HG02763 (cell line): Measurements from ENCODE around the gene NOBOX.
"Not testable (repeated sequence)": the region's sequence is repeated elsewhere in the genome, so short reads cannot be mapped to it uniquely, and the experiment has no call there.

ENCODE experiments used
- ATAC-seq: cut with Tn5 transposase; IDR thresholded peaks from one replicate; pipeline ENCODE4 v1.9.1; 2021; ENCODE audit warnings: mild to moderate bottlenecking, moderate library complexity; ENCODE audit not compliant: unreplicated experiment

NOBOX gene

DNA sequence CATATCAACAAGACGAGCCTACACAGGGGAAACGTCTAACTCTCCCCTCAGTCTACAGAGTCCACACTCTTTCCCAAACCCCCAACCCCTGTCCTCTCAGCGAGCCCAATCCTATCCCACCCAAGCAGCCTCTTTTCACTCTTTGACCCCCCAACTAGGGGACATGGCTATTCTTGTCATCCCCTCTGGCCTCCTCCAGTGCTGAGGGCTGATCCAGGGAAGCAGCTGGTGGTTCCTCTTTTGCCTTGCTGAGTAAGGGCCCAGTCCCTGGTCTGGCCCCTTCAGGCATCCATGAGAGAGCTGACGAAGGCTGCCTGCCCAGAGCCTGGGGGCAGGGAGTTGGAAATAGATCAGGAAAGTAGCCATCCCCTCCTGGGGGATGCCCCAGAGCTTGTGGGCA lies 6.4 kb downstream of the NOBOX start:
- no peak for ATAC-seq

DNA sequence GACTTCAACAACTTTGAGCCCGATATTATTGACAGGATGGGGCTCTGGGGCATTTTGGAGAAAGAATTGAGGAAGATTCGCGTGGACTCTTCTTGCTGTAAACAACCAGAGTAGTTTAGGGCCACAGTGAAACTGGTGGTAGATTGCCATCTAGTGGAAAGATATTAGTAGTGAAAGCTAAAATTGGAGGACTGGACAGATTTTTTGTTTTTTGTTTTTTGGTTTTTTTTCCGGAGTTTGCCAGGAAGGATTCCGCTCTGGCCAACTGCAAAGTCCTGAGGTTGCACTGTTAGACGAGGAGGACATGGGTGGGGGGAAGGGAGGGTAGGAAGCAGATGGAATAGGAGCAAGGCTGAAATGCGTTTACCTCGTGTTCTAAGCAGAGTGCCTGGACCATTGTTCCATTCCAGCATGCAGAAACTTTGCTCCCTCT lies 11.7 kb downstream of the NOBOX start:
- ATAC-seq, result peak; percentile 80

DNA sequence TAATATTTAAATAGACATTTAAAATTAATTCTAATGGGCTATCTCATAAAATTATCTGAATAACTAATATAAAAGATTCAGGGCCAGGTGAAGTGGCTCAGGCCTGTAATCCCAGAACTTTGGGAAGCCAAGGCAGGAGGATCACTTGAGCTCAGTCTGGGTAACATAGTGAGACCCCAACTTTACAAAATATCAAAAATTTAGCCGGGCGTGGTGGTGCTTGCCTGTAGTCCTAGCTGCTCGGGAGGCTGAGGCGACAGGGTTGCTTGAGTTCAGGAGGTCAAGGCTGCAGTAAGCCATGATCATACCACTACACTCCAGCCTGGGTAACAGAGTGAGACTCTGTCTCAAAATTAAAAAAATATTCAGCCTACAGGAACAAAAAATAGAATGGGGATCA lies 12.5 kb downstream of the NOBOX start:
- no peak for ATAC-seq

DNA sequence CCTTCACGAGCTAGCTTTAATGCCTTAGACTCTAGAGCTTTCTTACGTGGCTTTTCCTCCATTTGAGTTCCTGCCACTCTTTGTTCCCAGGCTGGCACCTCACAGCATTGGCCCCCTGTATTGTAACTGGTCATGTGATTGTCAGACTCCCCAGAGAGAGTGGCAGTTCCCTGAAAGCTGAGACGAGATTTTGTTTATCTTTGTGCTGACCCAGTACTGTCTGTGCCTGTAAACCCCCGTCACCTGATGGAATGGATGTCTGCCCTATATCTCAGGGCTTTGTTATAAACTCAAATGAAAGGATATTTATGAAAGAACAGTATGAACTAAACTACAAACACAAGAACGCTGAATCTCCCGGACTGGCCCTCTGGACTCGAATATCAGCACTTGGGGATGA lies 13.0 kb downstream of the NOBOX start:
- no peak for ATAC-seq

DNA sequence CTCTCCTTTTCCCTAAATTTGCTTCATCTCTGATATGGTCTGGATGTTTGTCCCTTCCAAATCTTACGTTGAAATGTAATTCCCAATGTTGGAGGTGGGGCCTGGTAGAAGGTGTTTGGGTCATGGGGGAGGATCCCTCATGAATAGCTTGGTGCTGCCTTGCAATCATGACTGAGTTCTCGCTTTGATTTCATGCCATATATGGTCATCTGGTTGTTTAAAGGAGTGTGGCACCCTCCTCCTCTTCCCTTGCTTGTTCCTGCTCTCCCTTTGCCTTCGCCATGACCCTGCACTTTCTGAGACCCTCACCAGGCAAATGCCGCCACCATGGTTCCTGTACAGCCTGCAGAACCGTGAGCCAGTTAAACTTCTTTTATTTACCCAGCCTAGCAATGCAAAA lies 14.5 kb downstream of the NOBOX start:
- no peak for ATAC-seq

DNA sequence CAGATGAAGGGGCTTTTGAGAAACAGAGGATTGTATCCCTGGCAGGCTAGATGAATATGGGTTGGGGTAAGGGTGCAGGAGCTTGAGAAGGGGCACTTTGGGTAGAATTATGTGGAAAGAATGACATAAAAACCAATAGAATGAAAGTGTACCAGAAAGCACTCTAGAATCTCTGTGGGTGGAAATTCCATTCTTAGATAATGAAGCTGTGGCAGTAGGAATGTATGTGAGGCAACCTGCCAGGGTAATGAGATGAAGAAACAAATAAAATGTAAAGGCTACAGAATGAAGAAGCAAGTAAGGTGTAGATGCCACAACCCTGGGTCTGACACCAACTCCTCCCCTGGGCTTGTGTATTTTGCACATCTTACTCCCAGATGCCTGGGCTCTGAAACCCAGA lies 16.8 kb downstream of the NOBOX start:
- no peak for ATAC-seq

DNA sequence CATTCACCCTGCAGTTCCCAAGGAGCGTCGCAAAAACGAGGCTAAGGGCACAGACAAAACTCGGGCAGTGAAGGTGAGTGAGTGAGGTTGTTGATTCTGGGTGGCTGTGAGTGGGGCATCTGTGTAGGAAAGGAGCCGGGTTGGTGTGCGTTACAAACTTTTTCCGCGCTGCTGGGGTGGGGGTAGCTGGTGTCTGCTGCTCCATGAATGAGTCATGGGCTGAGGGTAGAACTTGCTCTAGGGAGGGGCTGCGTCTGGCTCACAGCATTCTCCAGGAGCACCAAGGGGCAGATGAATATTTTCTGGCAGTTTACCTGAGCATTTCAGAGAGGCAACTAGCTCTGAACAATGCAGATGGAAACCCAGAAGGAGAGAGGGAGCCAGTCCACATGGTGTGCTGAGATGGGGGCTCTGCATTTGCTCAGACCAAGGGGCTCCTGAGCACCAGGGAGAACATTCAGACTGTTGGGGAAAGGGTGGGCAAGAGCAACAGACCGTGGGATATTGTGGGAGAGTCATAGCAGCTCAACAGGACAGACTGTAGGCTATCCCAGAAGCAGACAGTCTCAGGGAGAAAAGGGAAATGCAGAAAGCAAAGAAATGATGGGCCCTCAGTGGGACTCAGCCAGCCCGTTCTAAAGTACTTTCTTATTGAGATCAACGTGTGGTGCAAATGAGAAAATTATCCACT lies 18.8 kb downstream of the NOBOX start:
- no peak for ATAC-seq

DNA sequence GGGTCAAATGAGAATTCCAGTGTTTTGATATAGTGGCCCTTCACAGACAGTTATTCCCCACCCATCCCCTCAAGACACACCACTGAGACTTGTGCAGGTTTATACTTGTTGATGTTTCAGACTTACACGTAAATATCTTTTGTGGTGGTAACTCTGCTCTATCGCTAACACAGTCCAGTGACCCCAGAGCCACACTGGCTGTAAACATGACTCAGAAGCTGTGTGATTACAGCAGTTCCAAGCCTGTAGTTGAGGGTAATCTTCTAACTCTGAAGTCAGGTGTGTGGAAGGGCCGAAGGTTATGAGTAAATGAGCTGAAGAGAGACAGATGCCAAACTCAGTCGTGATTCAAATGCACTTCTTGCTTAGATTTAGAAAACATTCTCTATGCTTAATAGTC lies 19.4 kb downstream of the NOBOX start:
- ATAC-seq, result no peak

DNA sequence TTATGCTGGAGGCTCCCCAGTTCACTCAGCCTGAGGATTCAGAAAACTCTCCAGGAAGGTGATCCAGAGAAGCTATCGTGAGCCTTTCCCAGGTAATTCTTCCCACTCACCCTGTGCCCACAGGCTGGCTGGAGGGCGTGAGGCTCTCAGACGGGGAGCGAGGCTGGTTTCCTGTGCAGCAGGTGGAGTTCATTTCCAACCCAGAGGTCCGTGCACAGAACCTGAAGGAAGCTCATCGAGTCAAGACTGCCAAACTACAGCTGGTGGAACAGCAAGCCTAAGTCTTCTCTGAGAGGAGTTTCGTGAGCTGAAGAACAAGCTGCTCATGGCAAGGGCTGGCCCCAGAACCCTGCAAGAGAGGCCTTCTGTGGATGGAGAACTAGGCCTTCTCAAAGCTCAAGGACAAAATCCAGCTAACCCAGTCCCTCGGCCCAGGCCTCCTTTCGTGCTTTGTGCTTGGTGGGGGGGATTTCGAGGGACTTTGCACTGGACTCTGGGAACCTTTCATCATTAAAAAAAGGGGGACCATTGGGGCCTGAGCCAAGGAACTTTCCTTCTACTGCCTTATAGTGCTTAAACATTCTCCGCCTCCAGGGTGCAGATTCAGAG lies 23.6 kb downstream of the NOBOX start:
- no peak for ATAC-seq

DNA sequence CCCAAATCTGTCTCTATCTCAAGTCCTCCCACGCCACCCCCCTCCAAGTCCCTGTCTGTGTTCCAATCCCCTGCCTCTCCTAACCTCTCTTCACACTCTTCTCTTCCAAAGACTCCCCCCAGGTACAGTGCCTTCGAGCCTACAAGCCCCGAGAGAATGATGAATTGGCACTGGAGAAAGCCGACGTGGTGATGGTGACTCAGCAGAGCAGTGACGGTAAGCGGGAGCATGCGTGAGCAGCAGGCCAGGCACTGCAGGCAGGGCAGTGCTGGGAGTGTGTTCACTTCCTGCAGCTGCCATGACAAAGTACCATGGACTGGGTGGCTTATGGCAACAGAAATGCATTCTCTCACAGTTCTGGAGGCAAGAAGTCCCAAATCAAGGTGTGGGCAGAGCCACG lies 24.8 kb downstream of the NOBOX start:
- ATAC-seq, result no peak

DNA sequence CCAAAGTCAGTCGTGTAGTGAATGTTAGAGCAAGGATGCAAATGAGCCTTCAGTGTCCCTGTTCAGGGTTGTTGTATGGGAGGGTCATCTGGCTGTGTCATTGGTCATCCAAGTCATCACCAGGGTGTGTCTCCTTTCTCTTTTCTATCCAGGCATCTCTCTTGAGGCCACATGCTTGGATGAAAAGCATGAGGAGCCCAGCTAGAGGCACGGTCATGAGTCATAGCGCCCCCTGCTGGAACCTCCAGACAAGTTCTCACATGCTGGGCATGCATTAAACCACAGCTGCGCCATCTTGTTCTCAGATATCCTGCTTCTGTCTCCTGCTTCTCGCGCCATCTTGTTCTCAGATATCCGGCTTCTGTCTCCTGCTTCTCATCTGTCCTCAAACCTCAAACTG lies 34.3 kb downstream of the NOBOX start:
- ATAC-seq, result not testable (repeated sequence)

DNA sequence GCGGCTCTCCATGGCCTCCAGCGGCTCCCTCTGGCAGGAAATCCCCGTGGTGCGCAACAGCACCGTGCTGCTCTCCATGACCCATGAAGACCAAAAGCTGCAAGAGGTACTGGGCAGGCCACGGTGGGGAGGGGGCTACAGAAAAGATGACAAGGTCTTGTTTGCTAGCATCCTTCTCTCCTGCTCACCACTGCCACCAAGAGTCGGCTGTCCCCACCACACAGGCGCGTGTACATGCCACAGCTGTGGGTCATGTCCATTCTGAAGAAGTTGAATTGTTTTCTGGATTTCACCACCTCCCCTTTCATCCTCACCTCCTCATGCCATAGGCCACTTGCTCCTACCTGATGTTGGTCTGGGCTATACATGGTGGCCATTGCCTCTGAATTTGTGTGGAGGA lies 36.2 kb downstream of the NOBOX start:
- ATAC-seq, result not testable (repeated sequence)

DNA sequence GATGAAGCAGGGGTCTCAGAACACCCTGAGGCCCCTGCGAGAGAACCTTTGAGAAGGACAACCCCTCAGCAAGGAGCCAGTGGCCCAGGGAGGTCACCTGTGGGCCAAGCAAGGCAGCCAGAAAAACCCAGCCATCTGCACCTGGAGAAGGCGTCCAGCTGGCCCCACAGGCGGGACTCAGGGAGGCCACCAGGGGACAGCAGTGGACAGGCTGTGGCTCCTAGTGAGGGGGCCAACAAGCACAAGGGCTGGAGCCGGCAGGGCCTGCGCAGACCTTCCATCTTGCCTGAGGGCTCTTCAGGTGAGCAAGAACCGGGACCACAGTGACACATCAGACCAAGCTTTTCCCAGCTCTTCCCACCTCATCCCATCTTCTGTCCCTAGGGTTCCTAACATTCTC lies 38.0 kb downstream of the NOBOX start:
- ATAC-seq, result not testable (repeated sequence)

DNA sequence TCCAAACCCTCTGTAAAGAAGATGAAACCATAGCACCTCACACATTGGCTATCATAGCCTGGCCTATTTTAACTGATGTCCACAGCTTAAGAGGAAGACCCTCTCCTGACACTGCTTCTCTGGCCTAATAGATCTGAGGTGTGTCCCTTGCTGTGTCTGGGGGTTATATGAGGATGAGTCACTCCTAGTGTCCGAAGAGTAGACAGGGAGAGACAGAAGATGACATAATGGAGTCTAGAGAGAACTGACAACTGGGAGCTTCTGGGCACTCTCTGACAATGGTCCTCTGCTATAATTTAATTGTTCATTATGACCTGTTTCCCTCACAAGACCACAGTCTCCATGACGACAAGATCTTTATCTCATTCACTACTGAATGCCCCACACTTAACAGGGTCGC lies 41.4 kb downstream of the NOBOX start:
- not testable (repeated sequence) for ATAC-seq

DNA sequence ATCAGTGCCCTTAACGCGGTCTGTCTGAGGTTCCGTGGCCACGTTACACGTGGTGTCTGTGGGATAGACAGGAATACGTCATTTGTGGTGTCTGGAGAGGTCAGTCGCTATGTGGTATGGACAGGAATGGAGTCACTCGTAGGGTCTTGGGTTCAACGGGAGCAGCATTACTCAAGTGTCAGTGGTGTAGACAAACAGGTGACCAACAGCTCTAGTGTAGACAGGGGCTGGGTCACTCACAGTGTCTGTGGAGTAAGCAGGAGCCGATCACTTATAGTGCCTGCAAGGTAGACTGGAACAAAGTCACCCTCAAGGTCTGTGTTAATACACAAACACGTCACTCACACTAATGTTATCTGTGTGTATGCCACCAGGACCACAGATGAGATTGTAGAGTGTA lies 46.6 kb downstream of the NOBOX start:
- not testable (repeated sequence) for ATAC-seq

DNA sequence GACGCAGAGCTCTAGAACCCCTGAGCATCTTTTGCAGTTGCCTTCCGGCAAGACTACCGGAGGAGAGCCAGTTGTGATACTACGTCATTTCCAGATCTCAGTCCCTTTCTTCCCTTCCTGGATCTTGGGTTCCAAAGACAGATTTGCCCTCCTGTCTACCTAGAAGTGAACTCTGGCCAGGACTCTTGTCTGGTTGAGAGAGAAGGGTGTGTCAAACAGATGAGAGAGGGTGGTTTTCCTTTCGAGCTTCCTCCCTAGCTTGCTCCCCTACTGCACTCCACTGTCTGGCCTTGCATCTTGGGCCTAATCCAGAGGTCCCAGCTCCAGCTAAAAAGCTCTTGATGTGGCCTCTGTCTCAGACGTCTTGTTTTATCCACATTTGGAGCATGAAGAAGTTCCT lies 47.3 kb downstream of the NOBOX start:
- not testable (repeated sequence) for ATAC-seq

DNA sequence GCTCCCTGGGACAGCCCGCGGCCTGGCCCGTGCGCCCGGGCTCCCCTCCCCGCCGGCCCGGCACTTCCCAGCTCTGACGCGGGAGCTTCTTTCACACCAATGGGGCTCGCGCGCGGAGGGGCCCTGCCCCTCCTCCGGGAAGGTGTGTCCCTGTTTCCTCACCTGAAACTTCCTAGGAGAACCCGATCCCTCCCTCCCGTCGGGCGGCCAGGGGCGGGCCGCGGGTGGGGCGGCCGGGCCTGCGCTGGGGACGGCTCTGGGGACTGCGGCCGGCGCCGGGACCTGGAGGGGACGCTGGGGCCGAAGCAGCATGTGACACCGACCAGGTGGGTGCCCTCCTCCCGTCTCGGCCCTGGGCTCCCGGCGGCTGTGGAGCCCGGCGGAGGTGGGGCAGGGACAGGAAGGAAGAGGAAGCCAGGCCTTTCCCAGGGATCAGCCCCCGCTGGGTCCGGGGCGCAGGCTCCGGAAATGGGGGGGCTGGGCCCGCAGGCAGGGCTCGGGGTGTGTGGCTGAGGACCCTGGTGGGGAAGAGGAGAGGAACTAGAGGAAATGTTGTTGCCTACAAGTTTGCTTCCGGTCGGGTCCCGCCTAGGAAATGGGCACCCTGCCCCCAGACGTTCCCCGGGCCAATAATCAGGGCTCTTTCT lies 48.2 kb downstream of the NOBOX start, which contains the start of gene ARHGEF5:
TSS of gene ARHGEF5 (plus strand) at position 227 of the 647 bp plus-strand sequence. CDS start 7,268 bp downstream, outside the sequence.
- ATAC-seq, result peak; percentile 65

DNA sequence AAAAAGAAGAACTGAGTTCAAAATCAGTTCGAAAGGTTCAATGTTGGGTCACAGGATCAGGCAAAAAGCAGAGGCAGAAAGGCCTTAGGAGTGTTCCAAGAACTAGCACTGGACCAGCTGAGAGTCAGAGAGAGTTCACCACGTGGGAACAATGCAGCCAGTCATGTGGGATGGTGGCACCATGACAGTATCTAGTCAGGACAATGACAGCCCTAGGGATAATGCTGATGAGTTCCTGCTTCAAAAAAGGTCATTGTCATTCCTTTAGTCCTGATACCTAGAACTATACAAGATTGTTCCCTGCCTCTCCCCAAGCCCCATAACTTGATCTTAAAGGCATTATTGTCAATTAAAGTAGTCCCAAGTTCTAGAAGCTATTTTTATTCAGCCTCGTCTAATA lies 51.8 kb downstream of the NOBOX start:
- ATAC-seq, result not testable (repeated sequence)

DNA sequence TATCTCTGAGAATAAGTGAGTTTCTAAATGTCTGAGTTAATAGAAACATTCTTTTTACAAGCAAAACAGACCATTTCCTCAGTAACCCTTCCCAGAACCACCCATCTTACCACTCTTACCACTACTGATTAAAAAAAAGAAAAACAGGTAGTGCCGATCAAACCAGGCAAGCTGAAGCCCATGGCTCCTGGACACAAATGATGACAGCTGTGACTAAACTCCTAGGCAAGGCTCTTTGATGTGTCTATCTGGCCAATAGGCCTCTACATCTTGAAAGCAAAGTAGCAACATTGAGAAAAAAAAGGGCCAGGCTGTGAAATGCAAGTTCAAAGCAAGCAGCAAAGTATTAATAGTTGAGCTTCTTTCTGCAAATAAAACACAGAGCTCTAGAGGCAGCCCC lies 54.9 kb downstream of the NOBOX start:
- not testable (repeated sequence) for ATAC-seq
